Endometrium (tissue), 2 donors: Measurements from ENCODE around the gene LGI4.
"Not testable (repeated sequence)": the region's sequence is repeated elsewhere in the genome, so short reads cannot be mapped to it uniquely, and the experiment has no call there.

ENCODE experiments used
- FAIRE-seq: peaks from 2 replicates; lab custom pipeline; 2012; peaks lifted over from hg19 to GRCh38; lab: Jason Lieb, UNC
- donor health status: control.
- donor health status: control.

Gene LGI4

GRCh38 chr19:35160629-35161433 lies 26.0 kb upstream of the LGI4 start:
- no peak for FAIRE-seq

- FAIRE-seq = no peak
Observed at GRCh38 chr19:35159606-35160005, 24.7 kb upstream of the LGI4 start.

GRCh38 chr19:35157431-35157830 lies 22.6 kb upstream of the LGI4 start:
- no peak for FAIRE-seq

- FAIRE-seq = no peak
Observed at GRCh38 chr19:35156673-35157014, 21.8 kb upstream of the LGI4 start.

GRCh38 chr19:35155981-35156672 lies 21.3 kb upstream of the LGI4 start:
- no peak for FAIRE-seq

GRCh38 chr19:35155441-35155840 lies 20.6 kb upstream of the LGI4 start:
- FAIRE-seq = no peak

GRCh38 chr19:35154525-35155406 lies 19.9 kb upstream of the LGI4 start, which contains the start of gene FXYD5:
FXYD5 (plus strand) TSS chr19:35154735; CDS start chr19:35155551, 816 bp downstream.
- FAIRE-seq = no peak

GRCh38 chr19:35153701-35154524 lies 19.1 kb upstream of the LGI4 start:
- no peak for FAIRE-seq

- FAIRE-seq = not testable (repeated sequence)
Observed at GRCh38 chr19:35153129-35153522, 18.3 kb upstream of the LGI4 start.

- no peak for FAIRE-seq
Observed at GRCh38 chr19:35151273-35152065, 16.6 kb upstream of the LGI4 start.

- FAIRE-seq = no peak
Observed at GRCh38 chr19:35150445-35150844, 15.6 kb upstream of the LGI4 start.

GRCh38 chr19:35149463-35149862 lies 14.6 kb upstream of the LGI4 start:
- FAIRE-seq = no peak

GRCh38 chr19:35146746-35147459 lies 12.0 kb upstream of the LGI4 start:
- no peak for FAIRE-seq

GRCh38 chr19:35144600-35145436 lies 10.0 kb upstream of the LGI4 start:
- no peak for FAIRE-seq

- FAIRE-seq = no peak
Observed at GRCh38 chr19:35144259-35144599, 9.4 kb upstream of the LGI4 start.

GRCh38 chr19:35143818-35144217 lies 9.0 kb upstream of the LGI4 start:
- no peak for FAIRE-seq

- no peak for FAIRE-seq
Observed at GRCh38 chr19:35143231-35143715, 8.4 kb upstream of the LGI4 start, which contains the start of gene FXYD7. FXYD7 (plus strand) TSS chr19:35143255; CDS start chr19:35143334, 79 bp downstream.

GRCh38 chr19:35142606-35143230 lies 7.9 kb upstream of the LGI4 start:
- FAIRE-seq = no peak
